GM23338 (cell line): ENCODE results near the gene ACSBG1. TPM values are rescaled to one million over a fixed set of nuclear protein-coding genes. Genes with fewer than 3 reads are reported as not detected.

Experiments
- ATAC-seq: fragments of 200-7000 bp; cut with Tn5 transposase; 3 replicates; pipeline ENCODE4 v1.9.1; 2020
- DNase-seq: peaks from one replicate; pipeline ENCODE4 v3.0.0-alpha.2; 2015; ENCODE audit warnings: low spot score
- H2AFZ ChIP-seq: fragments of 200-600 bp; sonication (generic); 2 replicates; pipeline ENCODE4 v1.8.0; 2016; ENCODE audit warnings: antibody characterized with exemption, mild to moderate bottlenecking, moderate library complexity
- H3F3A ChIP-seq: fragments of 200-600 bp; sonication (generic); replicated peaks from 2 replicates; pipeline ENCODE4 v1.8.0; 2017; ENCODE audit warnings: antibody characterized with exemption, mixed run types, low read depth
- H3K27ac ChIP-seq: fragments of 200-600 bp; sonication (generic); 2 replicates; pipeline ENCODE4 v1.6.1; 2016; ENCODE audit warnings: low read depth
- H3K27me3 ChIP-seq: fragments of 200-600 bp; sonication (generic); 2 replicates; pipeline ENCODE4 v1.8.0; 2016; ENCODE audit warnings: mild to moderate bottlenecking, mixed run types, moderate library complexity; ENCODE audit not compliant: insufficient read depth
- H3K36me3 ChIP-seq: fragments of 200-600 bp; sonication (generic); 2 replicates; pipeline ENCODE4 v1.8.0; 2016; ENCODE audit warnings: mild to moderate bottlenecking; ENCODE audit not compliant: insufficient read depth
- H3K4me1 ChIP-seq: fragments of 200-600 bp; sonication (generic); 2 replicates; pipeline ENCODE4 v1.8.0; 2016; ENCODE audit warnings: mild to moderate bottlenecking, moderate library complexity; ENCODE audit not compliant: insufficient read depth
- H3K4me2 ChIP-seq: fragments of 200-600 bp; sonication (generic); 2 replicates; pipeline ENCODE4 v1.7.1; 2017; ENCODE audit warnings: mixed run types
- H3K4me3 ChIP-seq: fragments of 200-600 bp; sonication (generic); 2 replicates; pipeline ENCODE4 v1.6.1; 2016; ENCODE audit warnings: mixed run types
- H3K79me2 ChIP-seq: fragments of 200-600 bp; sonication (generic); replicated peaks from 2 replicates; pipeline ENCODE4 v1.8.0; 2017; ENCODE audit warnings: mild to moderate bottlenecking; ENCODE audit not compliant: insufficient read depth
- H3K9me2 ChIP-seq: fragments of 200-600 bp; sonication (generic); 2 replicates; pipeline ENCODE4 v1.8.0; 2017; ENCODE audit not compliant: insufficient read depth
- H4K20me1 ChIP-seq: fragments of 200-600 bp; sonication (generic); replicated peaks from 2 replicates; pipeline ENCODE4 v1.8.0; 2017; ENCODE audit warnings: mild to moderate bottlenecking; ENCODE audit not compliant: insufficient read depth
- H3K27ac Mint-ChIP-seq: 2 replicates; pipeline ENCODE4 v1.8.0; 2020; ENCODE audit warnings: inconsistent platforms, mild to moderate bottlenecking, moderate library complexity, mixed read lengths
- H3K27me3 Mint-ChIP-seq: 3 replicates; pipeline ENCODE4 v1.8.0; 2022; ENCODE audit warnings: low read depth, mild to moderate bottlenecking, moderate library complexity, mixed read lengths, inconsistent platforms; ENCODE audit not compliant: insufficient read depth, poor library complexity
- H3K36me3 Mint-ChIP-seq: 3 replicates; pipeline ENCODE4 v1.8.0; 2021; ENCODE audit warnings: low read depth, mild to moderate bottlenecking, inconsistent platforms, moderate library complexity, mixed read lengths
- H3K4me1 Mint-ChIP-seq: 3 replicates; pipeline ENCODE4 v1.8.0; 2020; ENCODE audit warnings: mild to moderate bottlenecking, inconsistent platforms, mixed read lengths
- H3K4me3 Mint-ChIP-seq: 3 replicates; pipeline ENCODE4 v1.8.0; 2021; ENCODE audit warnings: moderate library complexity, mild to moderate bottlenecking, inconsistent platforms, mixed read lengths
- H3K9me3 Mint-ChIP-seq: 3 replicates; pipeline ENCODE4 v1.8.0; 2020; ENCODE audit warnings: moderate library complexity, mild to moderate bottlenecking, inconsistent platforms, mixed read lengths
- CREB1 ChIP-seq: fragments of 250-450 bp; sonication (Bioruptor Pico); IDR thresholded peaks from 2 replicates; pipeline ENCODE4 v1.5.0; 2020; ENCODE audit warnings: low read depth, mild to moderate bottlenecking, moderate library complexity
- ETS1 ChIP-seq: IDR thresholded peaks from 2 replicates; pipeline ENCODE4 v1.6.1; 2016; ENCODE audit warnings: antibody characterized with exemption
- EZH2 ChIP-seq: fragments of 200-600 bp; sonication (generic); IDR thresholded peaks from one replicate; pipeline ENCODE4 v1.8.0; 2017; ENCODE audit warnings: antibody characterized with exemption, mild to moderate bottlenecking, low read depth; ENCODE audit not compliant: unreplicated experiment
- JUNB ChIP-seq: IDR thresholded peaks from one replicate; pipeline ENCODE4 v1.6.1; 2016; ENCODE audit warnings: antibody characterized with exemption; ENCODE audit not compliant: unreplicated experiment
- NANOG ChIP-seq: IDR thresholded peaks from 2 replicates; pipeline ENCODE4 v1.6.1; 2016; ENCODE audit warnings: antibody characterized with exemption, borderline replicate concordance
- POLR2AphosphoS5 ChIP-seq: IDR thresholded peaks from 2 replicates; pipeline ENCODE4 v1.6.1; 2016; ENCODE audit warnings: antibody characterized with exemption, low read depth
- polyA plus RNA-seq: library from polyadenylated mRNA; unstranded; fragments of >200 nt; fragmentation: Nextera tagmentation; extraction: Ambion mirVana; gene quantifications from 2 replicates; pipeline ENCODE4 v1.2.1, GENCODE V29; 2016
- total RNA-seq: library from RNA; depleted of rRNA; stranded (reverse); fragments of >200 nt; shearing (Covaris generic); gene quantifications from 2 replicates; pipeline ENCODE4 v1.2.3, GENCODE V29; 2014
- TF ChIP-seq, protein P1 (sequence below): fragments of 250-450 bp; sonication (Bioruptor Pico); IDR thresholded peaks from 2 replicates; pipeline ENCODE4 v1.5.0; 2020; ENCODE audit warnings: mild to moderate bottlenecking, moderate library complexity
- TF ChIP-seq, protein P2 (sequence below): IDR thresholded peaks from one replicate; pipeline ENCODE4 v1.6.1; 2018; ENCODE audit warnings: antibody characterized with exemption; ENCODE audit not compliant: unreplicated experiment
- TF ChIP-seq, protein P3 (sequence below), 2 experiments: fragments of 200-600 bp in 1 of 2; sonication (generic) in 1 of 2; conservative IDR thresholded peaks; 2 replicates each; pipeline versions ENCODE4 v1.5.1 to v1.6.1; 2016 to 2017; ENCODE audit warnings: antibody characterized with exemption in 2 of 2, low read depth in 2 of 2, mild to moderate bottlenecking in 2 of 2, moderate library complexity in 1 of 2

Gene ACSBG1
- total and polyA plus RNA-seq, 2 experiments from 2014 or later: 1.9 to 10.0 TPM

DNA sequence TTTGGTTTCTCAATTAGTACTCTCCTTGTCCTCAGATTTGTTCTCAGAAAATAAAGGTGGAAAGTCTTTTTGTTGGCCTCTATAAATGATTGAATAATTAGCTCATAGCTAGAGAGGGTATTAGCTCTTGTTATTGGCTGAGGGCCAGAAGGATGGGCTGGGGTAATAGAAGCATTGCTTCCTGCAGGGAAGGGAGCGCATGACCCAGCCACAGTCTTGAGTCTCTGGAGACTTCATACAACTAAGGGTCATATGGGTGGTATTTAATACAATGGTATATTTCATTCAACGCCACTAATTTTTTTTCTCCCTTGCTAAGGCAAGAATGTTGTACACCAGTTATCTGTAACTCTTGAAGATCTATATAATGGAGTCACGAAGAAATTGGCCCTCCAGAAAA, 38.4 kb upstream of the ACSBG1 start (continued):
- TF ChIP-seq, protein P1, sequence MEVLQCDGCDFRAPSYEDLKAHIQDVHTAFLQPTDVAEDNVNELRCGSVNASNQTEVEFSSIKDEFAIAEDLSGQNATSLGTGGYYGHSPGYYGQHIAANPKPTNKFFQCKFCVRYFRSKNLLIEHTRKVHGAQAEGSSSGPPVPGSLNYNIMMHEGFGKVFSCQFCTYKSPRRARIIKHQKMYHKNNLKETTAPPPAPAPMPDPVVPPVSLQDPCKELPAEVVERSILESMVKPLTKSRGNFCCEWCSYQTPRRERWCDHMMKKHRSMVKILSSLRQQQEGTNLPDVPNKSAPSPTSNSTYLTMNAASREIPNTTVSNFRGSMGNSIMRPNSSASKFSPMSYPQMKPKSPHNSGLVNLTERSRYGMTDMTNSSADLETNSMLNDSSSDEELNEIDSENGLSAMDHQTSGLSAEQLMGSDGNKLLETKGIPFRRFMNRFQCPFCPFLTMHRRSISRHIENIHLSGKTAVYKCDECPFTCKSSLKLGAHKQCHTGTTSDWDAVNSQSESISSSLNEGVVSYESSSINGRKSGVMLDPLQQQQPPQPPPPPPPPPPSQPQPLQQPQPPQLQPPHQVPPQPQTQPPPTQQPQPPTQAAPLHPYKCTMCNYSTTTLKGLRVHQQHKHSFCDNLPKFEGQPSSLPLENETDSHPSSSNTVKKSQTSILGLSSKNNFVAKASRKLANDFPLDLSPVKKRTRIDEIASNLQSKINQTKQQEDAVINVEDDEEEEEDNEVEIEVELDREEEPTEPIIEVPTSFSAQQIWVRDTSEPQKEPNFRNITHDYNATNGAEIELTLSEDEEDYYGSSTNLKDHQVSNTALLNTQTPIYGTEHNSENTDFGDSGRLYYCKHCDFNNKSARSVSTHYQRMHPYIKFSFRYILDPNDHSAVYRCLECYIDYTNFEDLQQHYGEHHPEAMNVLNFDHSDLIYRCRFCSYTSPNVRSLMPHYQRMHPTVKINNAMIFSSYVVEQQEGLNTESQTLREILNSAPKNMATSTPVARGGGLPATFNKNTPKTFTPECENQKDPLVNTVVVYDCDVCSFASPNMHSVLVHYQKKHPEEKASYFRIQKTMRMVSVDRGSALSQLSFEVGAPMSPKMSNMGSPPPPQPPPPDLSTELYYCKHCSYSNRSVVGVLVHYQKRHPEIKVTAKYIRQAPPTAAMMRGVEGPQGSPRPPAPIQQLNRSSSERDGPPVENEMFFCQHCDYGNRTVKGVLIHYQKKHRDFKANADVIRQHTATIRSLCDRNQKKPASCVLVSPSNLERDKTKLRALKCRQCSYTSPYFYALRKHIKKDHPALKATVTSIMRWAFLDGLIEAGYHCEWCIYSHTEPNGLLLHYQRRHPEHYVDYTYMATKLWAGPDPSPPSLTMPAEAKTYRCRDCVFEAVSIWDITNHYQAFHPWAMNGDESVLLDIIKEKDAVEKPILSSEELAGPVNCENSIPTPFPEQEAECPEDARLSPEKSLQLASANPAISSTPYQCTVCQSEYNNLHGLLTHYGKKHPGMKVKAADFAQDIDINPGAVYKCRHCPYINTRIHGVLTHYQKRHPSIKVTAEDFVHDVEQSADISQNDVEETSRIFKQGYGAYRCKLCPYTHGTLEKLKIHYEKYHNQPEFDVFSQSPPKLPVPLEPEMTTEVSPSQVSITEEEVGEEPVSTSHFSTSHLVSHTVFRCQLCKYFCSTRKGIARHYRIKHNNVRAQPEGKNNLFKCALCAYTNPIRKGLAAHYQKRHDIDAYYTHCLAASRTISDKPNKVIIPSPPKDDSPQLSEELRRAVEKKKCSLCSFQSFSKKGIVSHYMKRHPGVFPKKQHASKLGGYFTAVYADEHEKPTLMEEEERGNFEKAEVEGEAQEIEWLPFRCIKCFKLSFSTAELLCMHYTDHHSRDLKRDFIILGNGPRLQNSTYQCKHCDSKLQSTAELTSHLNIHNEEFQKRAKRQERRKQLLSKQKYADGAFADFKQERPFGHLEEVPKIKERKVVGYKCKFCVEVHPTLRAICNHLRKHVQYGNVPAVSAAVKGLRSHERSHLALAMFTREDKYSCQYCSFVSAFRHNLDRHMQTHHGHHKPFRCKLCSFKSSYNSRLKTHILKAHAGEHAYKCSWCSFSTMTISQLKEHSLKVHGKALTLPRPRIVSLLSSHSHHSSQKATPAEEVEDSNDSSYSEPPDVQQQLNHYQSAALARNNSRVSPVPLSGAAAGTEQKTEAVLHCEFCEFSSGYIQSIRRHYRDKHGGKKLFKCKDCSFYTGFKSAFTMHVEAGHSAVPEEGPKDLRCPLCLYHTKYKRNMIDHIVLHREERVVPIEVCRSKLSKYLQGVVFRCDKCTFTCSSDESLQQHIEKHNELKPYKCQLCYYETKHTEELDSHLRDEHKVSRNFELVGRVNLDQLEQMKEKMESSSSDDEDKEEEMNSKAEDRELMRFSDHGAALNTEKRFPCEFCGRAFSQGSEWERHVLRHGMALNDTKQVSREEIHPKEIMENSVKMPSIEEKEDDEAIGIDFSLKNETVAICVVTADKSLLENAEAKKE (CRISPR knock-in tag): no peak

- ATAC-seq (no peak), DNase-seq (no peak)
- H3K36me3 Mint-ChIP-seq: no peaks in the 10 kb centered on the region
- H3K27me3 Mint-ChIP-seq: peaks cover 2% of the 10 kb centered on the region
- Histone ChIP-seq H3K79me2 (no peaks in the 10 kb centered on the region), H2AFZ (no peak overlapping the region), H3K4me3 (no peak overlapping the region), H3K27me3 (no peaks in the 10 kb centered on the region), H3K27ac (no peak overlapping the region), H3K4me2 (no peak overlapping the region), H3K36me3 (no peaks in the 10 kb centered on the region), H3F3A (no peaks in the 10 kb centered on the region), H4K20me1 (no peaks in the 10 kb centered on the region), H3K4me1 (no peaks in the 10 kb centered on the region), H3K9me2 (no peaks in the 10 kb centered on the region)
- H3K27ac Mint-ChIP-seq: no peak overlapping the region
- no peak overlapping the region for H3K4me3 Mint-ChIP-seq
- no peaks in the 10 kb centered on the region for H3K4me1 Mint-ChIP-seq
- H3K9me3 Mint-ChIP-seq: no peaks in the 10 kb centered on the region
- TF ChIP-seq POLR2AphosphoS5 (no peak), JUNB (no peak), CREB1 (CRISPR knock-in tag) (no peak), ETS1 (no peak), EZH2 (no peak), NANOG (no peak)
- TF ChIP-seq, protein P2, sequence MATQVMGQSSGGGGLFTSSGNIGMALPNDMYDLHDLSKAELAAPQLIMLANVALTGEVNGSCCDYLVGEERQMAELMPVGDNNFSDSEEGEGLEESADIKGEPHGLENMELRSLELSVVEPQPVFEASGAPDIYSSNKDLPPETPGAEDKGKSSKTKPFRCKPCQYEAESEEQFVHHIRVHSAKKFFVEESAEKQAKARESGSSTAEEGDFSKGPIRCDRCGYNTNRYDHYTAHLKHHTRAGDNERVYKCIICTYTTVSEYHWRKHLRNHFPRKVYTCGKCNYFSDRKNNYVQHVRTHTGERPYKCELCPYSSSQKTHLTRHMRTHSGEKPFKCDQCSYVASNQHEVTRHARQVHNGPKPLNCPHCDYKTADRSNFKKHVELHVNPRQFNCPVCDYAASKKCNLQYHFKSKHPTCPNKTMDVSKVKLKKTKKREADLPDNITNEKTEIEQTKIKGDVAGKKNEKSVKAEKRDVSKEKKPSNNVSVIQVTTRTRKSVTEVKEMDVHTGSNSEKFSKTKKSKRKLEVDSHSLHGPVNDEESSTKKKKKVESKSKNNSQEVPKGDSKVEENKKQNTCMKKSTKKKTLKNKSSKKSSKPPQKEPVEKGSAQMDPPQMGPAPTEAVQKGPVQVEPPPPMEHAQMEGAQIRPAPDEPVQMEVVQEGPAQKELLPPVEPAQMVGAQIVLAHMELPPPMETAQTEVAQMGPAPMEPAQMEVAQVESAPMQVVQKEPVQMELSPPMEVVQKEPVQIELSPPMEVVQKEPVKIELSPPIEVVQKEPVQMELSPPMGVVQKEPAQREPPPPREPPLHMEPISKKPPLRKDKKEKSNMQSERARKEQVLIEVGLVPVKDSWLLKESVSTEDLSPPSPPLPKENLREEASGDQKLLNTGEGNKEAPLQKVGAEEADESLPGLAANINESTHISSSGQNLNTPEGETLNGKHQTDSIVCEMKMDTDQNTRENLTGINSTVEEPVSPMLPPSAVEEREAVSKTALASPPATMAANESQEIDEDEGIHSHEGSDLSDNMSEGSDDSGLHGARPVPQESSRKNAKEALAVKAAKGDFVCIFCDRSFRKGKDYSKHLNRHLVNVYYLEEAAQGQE: no peak
- TF ChIP-seq, protein P3, sequence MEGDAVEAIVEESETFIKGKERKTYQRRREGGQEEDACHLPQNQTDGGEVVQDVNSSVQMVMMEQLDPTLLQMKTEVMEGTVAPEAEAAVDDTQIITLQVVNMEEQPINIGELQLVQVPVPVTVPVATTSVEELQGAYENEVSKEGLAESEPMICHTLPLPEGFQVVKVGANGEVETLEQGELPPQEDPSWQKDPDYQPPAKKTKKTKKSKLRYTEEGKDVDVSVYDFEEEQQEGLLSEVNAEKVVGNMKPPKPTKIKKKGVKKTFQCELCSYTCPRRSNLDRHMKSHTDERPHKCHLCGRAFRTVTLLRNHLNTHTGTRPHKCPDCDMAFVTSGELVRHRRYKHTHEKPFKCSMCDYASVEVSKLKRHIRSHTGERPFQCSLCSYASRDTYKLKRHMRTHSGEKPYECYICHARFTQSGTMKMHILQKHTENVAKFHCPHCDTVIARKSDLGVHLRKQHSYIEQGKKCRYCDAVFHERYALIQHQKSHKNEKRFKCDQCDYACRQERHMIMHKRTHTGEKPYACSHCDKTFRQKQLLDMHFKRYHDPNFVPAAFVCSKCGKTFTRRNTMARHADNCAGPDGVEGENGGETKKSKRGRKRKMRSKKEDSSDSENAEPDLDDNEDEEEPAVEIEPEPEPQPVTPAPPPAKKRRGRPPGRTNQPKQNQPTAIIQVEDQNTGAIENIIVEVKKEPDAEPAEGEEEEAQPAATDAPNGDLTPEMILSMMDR (conservative IDR thresholded peaks at IDR 0.05; ENCODE audit: low read depth in 2 of 2): no peak
These were observed 38.0 kb upstream of the ACSBG1 start for GRCh38 chr15:78272316-78272715.
